ENCODE data around the gene SLC35E3. TPM values are rescaled to one million over a fixed set of nuclear protein-coding genes. Genes with fewer than 3 reads are reported as not detected.

The SLC35E3 gene
- total RNA-seq, 1 donor from 2014 or later = 5.5 TPM

- no peak for DNase-seq
- intact Hi-C loops (cut with micrococcal nuclease) = no loop called here
- ATAC-seq = no peak
These were observed 21.2 kb downstream of the SLC35E3 start for GRCh38 chr12:68767191-68767590.

GRCh38 chr12:68768431-68768939 lies 22.5 kb downstream of the SLC35E3 start:
- DNase-seq (no peak), ATAC-seq (no peak)
- intact Hi-C loops (cut with micrococcal nuclease) = no loop called here

- ATAC-seq (no peak), DNase-seq (no peak)
- intact Hi-C loops (cut with micrococcal nuclease) = no loop called here
These were observed 24.0 kb downstream of the SLC35E3 start for GRCh38 chr12:68769941-68770340.

DNA sequence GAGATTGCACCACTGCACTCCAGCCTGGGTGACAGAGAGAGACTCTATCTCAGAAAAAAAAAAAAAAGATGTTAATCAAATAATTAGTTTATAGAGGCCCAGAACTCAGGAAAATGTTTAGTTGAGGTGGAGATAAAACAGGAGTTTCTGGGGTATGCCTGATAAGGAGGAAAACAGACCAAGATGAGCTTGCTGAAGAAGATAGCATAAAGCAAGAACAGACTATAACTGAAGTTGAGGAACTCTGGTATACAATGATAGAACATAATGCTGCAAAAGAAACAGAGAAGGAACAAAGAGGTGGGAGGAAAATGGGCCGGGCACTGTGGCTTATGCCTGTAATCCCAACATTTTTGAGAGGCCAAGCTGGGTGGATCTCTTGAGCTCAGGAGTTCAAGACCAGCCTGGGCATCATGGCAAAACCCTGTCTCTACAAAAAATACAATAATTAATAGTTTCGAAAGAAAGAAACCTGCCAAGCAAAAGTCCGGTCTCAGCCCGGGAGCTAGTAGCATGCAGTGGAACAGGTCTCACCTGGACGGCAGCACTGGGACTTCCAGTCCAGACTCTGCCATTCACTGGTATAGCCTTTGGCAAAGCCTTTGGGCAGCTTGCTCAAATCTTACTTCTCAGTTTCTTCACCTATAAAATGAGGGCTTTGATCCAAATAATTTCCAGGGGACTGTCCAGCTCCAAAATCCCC lies 25.4 kb downstream of the SLC35E3 start:
- intact Hi-C loops (cut with micrococcal nuclease) = no loop called here
- ATAC-seq (no peak), DNase-seq (no peak)

DNA sequence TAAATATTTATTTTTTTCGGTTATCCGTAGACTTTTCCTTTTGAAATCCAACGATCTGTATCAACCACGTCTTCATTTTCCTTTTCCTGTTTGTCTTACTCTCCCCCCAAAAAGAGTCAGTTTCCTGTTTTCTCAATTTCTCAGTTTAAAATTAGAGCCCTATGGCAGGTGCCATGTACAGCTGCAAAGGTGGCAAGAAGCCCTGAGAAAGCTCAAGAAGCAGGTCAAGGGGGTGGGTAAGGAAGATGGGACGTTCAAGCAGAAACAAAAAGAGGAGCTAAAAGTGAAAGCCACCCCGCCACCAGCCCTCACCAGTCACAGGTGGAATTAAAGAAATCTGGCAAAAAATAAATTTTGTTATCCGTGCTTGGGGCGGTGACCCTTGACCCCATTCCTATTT lies 26.7 kb downstream of the SLC35E3 start:
- no peak for ATAC-seq
- intact Hi-C loops (cut with micrococcal nuclease) = no loop called here

GRCh38 chr12:68773582-68773981 lies 27.6 kb downstream of the SLC35E3 start:
- ATAC-seq (no peak), DNase-seq (no peak)
- intact Hi-C loops (cut with micrococcal nuclease) = no loop called here

More for the DNA sequence above, 26.7 kb downstream of the SLC35E3 start:
- no peak for DNase-seq

GRCh38 chr12:68775121-68775630 lies 29.2 kb downstream of the SLC35E3 start:
- ATAC-seq = no peak
- intact Hi-C loops (cut with micrococcal nuclease) = no loop called here

DNA sequence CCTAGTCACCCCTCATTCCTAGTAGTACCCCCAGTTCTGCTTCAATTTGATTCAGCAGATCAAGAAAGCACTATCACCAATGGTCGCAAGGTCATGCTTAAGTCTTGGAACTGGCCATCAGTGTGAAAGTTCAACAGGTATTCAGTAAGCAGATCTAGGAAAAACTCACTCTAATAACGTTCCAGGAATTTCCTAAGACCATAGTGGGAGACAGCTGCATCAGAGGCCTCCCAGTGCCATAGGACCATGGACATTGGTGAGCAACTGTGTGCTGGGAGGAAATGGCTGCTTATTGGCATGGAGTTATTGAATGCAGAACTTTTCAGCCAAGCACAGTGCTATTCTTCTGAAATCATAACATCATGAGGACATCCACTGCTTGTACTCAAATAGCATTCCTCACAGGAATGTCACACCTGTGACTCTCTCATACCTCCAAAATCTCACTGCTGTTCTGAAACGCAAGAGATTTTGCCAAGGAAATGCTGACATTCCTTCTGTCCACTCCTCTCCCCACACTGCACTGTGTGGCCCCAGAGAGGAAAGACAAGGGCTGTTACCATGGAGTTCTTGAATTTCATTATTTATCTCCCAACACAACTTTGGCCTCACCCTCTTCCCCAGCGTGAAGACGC lies 31.1 kb downstream of the SLC35E3 start:
- intact Hi-C loops (cut with micrococcal nuclease) = no loop called here
- ATAC-seq (no peak), DNase-seq (no peak)

More at GRCh38 chr12:68775121-68775630, 29.2 kb downstream of the SLC35E3 start:
- no peak for DNase-seq

DNA sequence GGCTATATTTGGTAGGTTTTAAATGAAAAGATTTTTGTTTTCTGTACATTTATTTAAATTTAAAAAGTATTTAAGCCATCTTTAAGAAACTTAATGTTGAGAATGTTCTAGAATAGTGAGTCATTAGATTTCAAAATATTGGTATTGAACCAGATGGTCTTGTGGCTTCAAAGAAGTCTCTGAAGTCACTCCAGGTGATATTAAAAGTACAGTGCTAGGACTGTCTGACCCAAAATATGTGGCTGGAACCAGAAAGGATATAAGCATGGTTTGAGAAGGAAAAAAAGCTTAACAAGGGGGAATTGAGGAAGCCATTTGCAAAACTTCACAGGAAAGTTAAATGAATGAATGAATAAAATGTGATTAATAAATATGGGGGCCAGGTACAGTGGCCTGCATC lies 33.3 kb downstream of the SLC35E3 start:
- intact Hi-C loops (cut with micrococcal nuclease) = no loop called here
- ATAC-seq (no peak), DNase-seq (no peak)

DNA sequence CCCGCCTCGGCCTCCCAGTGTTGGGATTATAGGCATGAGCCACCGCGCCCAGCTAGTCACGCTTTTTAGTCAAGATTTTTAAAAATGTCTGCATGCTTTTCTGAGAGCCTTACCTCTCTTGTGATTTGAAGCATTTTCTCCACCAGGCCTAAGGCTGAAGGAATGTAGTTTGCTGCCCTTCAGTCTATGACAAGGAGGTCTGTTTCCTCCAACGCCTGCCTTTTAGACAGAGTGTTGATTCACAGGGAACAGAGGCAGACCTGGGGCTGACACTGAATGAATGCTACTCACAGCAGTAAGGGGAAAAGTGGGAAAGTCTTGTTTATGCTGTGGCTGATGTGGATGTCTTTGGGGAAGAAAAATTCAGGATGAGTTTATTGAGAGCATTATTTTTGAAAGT lies 34.8 kb downstream of the SLC35E3 start:
- intact Hi-C loops (cut with micrococcal nuclease) = no loop called here
- ATAC-seq (no peak), DNase-seq (no peak)

GRCh38 chr12:68781728-68782127 lies 35.8 kb downstream of the SLC35E3 start:
- ATAC-seq = no peak
- no peak for DNase-seq
- intact Hi-C loops (cut with micrococcal nuclease) = no loop called here

DNA sequence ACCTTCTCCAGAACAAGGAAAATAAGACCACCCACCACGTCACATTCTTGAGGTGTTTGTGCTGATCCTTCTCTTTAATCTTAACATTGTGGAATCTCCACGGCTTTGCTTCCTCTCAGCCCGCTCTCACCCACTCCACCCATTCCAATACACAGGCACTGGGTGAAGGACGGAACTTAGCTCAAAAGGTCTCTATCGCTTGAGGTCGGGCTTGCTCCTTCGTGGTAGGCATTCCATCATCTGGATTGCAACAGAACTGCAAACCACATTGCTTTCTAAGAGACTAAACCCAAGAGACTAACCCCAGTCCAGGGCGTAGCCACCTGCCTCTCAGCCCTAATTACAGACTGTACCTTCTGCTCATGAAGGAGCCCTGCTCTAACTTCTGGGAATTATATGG lies 38.0 kb downstream of the SLC35E3 start:
- ATAC-seq (peak; percentile 50), DNase-seq (no peak)
- intact Hi-C loops (cut with micrococcal nuclease) = no loop called here

DNA sequence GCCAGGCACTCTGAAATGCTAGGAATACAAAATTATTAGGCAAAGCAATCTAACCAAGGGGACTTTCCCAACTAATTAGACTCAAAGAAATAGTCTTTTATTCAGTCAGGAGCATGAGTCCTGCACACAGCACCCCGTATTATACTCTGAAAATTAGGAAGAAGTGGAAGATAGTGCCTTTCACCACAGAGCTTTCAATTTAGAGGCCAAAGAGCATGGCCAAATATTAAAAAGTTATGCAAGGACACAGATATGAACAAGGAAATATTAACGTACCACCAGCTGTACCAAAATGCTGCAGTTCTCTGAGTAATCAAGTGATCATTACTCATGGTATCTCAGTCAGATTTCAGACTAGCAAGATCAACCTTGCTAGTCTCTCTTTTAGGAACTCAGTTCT lies 39.4 kb downstream of the SLC35E3 start:
- DNase-seq = no peak
- no peak for ATAC-seq
- intact Hi-C loops (cut with micrococcal nuclease) = no loop called here

DNA sequence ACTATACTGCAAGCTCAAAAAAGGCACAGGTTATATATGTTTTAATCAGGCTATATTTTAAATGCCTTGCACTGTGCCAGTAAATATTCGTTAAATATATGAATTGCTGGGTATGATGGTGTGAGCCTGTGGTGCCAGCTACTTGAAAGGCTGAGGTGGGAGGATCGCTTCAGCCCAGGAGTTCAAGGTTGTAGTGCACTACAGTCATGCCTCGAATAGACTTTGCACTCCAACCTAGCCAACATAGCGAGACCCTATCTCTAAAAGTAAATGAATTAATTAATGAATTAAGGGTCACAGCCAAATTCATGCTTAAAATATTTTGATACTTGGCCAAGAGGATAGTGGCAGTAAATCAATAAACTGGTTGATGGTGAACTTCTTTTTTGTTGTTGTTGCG lies 39.8 kb downstream of the SLC35E3 start:
- intact Hi-C loops (cut with micrococcal nuclease) = no loop called here
- DNase-seq (no peak), ATAC-seq (no peak)

- no peak for DNase-seq
These were observed 41.0 kb downstream of the SLC35E3 start for GRCh38 chr12:68786929-68787328.

GRCh38 chr12:68788554-68789143 lies 42.7 kb downstream of the SLC35E3 start:
- DNase-seq (no peak), ATAC-seq (no peak)
- intact Hi-C loops (cut with micrococcal nuclease) = no loop called here

More at GRCh38 chr12:68786929-68787328, 41.0 kb downstream of the SLC35E3 start:
- no peak for ATAC-seq
- intact Hi-C loops (cut with micrococcal nuclease) = no loop called here

DNA sequence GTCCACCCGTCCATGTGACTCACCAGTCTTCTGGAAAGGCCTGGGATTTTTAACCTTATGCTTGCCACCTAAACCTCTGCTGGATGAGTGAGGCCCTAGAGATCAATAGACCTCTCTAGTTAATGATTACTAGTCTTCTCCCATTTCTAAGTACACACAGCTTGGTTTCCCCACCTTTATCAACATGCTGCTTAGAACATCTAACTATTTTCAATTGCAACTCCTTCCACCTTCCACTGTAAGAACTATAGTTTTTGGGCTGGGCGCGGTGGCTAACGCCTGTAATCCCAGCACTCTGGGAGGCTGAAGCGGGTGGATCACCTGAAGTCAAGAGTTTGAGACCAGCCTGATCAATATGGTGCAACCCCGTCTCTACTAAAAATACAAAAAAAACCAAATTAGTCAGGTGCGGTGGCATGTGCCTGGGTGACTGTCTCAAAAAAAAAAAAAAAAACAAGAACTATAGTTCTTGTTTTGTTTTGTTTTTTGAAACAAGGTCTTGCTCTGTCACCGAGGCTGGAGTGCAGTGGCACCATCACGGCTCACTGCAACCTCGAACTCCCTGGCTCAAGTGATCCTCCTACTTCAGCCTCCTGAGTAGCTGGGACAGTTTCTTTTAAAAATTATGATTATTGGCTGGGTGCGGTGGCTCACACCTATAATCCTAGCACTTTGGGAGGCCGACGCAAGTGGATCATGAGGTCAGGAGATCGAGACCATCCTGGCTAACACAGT lies 43.3 kb downstream of the SLC35E3 start:
- DNase-seq (no peak), ATAC-seq (no peak)
- intact Hi-C loops (cut with micrococcal nuclease) = no loop called here

DNA sequence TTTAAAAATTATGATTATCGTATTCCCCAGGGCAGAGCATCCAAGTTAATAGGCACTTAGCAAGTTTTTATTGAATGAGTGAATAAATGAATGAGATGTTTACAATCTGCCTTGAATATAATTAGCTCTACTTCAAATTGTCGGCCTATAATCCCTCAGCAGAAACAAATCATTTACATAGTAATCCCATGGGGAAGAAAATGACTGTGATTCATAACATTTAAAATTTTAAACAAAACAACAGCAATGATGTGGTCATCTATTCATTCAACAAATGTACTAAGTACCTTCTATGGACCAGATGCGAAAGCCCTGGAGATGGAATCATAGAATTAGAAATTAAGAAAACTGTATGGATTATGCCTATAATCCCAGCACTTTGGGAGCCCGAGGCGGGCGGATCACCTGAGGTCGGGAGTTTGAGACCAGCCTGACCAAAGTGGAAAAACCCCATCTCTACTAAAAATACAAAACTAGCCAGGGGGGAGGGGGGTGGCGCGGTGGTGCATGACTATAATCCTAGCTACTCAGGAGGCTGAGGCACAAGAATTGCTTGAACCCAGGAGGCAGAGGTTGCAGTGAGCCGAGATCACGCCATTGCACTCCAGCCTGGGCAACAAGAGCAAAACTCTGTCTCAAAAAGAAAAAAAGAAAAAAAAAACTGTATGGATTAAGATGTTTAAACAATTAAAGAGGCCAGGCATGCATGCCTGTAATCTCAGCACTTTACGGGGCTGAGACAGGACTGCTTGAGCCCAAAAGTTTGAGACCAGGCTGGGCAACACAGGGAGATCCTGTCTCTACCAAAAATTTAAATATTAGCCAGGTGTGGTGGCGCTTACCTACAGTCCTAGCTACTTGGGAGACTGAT lies 44.3 kb downstream of the SLC35E3 start:
- intact Hi-C loops (cut with micrococcal nuclease) = no loop called here
- no peak for DNase-seq
- no peak for ATAC-seq

DNA sequence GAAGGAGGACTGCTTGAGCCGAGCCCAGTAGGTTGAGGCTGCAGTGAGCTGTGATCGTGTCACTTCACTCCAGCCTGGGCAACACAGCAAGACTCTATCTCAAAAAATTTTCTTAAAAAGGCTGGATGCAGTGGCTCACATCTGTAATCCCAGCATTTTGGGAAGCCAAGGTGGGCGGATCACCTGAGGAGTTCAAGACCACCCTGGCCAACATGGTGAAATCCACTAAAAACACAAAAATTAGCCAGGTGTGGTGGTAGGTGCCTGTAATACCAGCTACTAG lies 44.9 kb downstream of the SLC35E3 start:
- intact Hi-C loops (cut with micrococcal nuclease) = no loop called here
- ATAC-seq = no peak
- DNase-seq = no peak

All from left ventricle myocardium superior (tissue), 1 donor.